ENCODE measurements around the gene PTP4A1.

PTP4A1 gene

GRCh38 chr6:63565058-63565726, 7.1 kb upstream of the PTP4A1 start:
- H3K27me3 ChIP-seq (replicated peaks; ENCODE audit: control insufficient read depth, insufficient read depth, low read length), result no peaks in the 10 kb centered on the region
- DNase-seq (ENCODE audit: extremely low read depth, insufficient read length), result no peak
- no peak overlapping the region for H3K4me3 ChIP-seq (replicated peaks; ENCODE audit: low read depth, low read length)
- H3K36me3 ChIP-seq (ENCODE audit: control insufficient read depth, insufficient read depth, low read length), result no peaks in the 10 kb centered on the region
- no peak for TF ChIP-seq CTCF (IDR thresholded peaks at IDR 0.05; ENCODE audit: insufficient read depth, low read length, poor library complexity, severe bottlenecking)

GRCh38 chr6:63565727-63566596, 6.3 kb upstream of the PTP4A1 start:
- no peak for TF ChIP-seq CTCF (IDR thresholded peaks at IDR 0.05; ENCODE audit: insufficient read depth, low read length, poor library complexity, severe bottlenecking)
- H3K36me3 ChIP-seq (ENCODE audit: control insufficient read depth, insufficient read depth, low read length), result no peaks in the 10 kb centered on the region
- H3K4me3 ChIP-seq (replicated peaks; ENCODE audit: low read depth, low read length), result no peak overlapping the region
- H3K27me3 ChIP-seq (replicated peaks; ENCODE audit: control insufficient read depth, insufficient read depth, low read length), result no peaks in the 10 kb centered on the region
- no peak for DNase-seq (ENCODE audit: extremely low read depth, insufficient read length)

GRCh38 chr6:63567966-63568365, 4.3 kb upstream of the PTP4A1 start:
- no peak overlapping the region for H3K4me3 ChIP-seq (replicated peaks; ENCODE audit: low read depth, low read length)
- H3K36me3 ChIP-seq (ENCODE audit: control insufficient read depth, insufficient read depth, low read length), result no peaks in the 10 kb centered on the region
- no peak for DNase-seq (ENCODE audit: extremely low read depth, insufficient read length)
- TF ChIP-seq CTCF (IDR thresholded peaks at IDR 0.05; ENCODE audit: insufficient read depth, low read length, poor library complexity, severe bottlenecking), result no peak
- no peaks in the 10 kb centered on the region for H3K27me3 ChIP-seq (replicated peaks; ENCODE audit: control insufficient read depth, insufficient read depth, low read length)

- DNase-seq (ENCODE audit: extremely low read depth, insufficient read length), result no peak
- Histone ChIP-seq H3K4me3 (replicated peaks; ENCODE audit: low read depth, low read length) (peak overlapping the region; percentile 97), H3K27me3 (replicated peaks; ENCODE audit: control insufficient read depth, insufficient read depth, low read length) (no peaks in the 10 kb centered on the region), H3K36me3 (ENCODE audit: control insufficient read depth, insufficient read depth, low read length) (peaks cover 2% of the 10 kb centered on the region)
- TF ChIP-seq CTCF (IDR thresholded peaks at IDR 0.05; ENCODE audit: insufficient read depth, low read length, poor library complexity, severe bottlenecking), result no peak
Observed at GRCh38 chr6:63571361-63572043, 778 bp upstream of the PTP4A1 start.

GRCh38 chr6:63572747-63573075, 431 bp downstream of the PTP4A1 start:
- Histone ChIP-seq H3K27me3 (replicated peaks; ENCODE audit: control insufficient read depth, insufficient read depth, low read length) (no peaks in the 10 kb centered on the region), H3K4me3 (replicated peaks; ENCODE audit: low read depth, low read length) (peak overlapping the region; percentile 97), H3K36me3 (ENCODE audit: control insufficient read depth, insufficient read depth, low read length) (peaks cover 2% of the 10 kb centered on the region)
- no peak for TF ChIP-seq CTCF (IDR thresholded peaks at IDR 0.05; ENCODE audit: insufficient read depth, low read length, poor library complexity, severe bottlenecking)
- DNase-seq (ENCODE audit: extremely low read depth, insufficient read length), result no peak
